NCI-H2227 treated with DMSO at 0.1 percent for 48 hours (cell line): ENCODE measurements around the gene NRG3.
"Not testable (repeated sequence)": the region's sequence is repeated elsewhere in the genome, so short reads cannot be mapped to it uniquely, and the experiment has no call there.

ENCODE experiments used
- DNase-seq: peaks from one replicate; lab custom pipeline; 2025; lab: John Stamatoyannopoulos, UW

Gene NRG3

DNA sequence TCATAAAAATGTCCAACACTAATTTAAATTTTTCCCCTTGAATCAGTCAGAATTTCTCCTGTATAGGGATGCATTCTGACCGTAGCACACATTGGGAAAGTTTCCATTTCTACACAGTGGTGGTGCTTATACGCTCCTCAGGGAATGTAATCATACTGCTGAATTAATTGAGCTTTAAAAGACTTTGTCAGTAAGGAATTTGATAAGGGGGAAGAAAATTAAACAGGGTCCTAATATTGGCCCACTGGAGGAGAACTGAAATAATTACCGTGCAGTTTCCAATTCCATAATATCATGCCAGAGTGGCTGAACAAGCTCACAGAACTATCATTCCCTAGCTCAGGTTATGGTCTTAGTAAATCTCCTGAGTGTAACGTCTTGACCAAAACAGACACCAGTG lies 1041.9 kb downstream of the NRG3 start:
- no peak for DNase-seq

DNA sequence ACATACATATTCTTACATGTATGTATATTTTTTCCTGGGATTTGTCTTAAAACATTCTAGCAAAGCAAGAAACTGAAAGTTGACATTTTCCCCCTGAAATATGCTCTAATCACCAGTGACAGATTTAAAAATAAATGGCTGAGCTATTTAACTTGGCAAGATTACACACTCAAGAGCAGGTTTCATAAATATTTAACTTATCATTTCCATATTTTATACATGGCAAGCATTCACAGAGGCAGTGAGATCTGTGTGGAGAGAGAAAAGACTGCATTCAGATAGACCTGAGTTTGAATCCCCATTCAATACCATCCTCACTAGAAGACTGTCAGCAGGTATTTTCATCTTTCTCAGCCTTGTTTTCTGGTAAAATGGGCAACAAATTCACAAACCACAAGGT lies 1043.0 kb downstream of the NRG3 start:
- no peak for DNase-seq

DNA sequence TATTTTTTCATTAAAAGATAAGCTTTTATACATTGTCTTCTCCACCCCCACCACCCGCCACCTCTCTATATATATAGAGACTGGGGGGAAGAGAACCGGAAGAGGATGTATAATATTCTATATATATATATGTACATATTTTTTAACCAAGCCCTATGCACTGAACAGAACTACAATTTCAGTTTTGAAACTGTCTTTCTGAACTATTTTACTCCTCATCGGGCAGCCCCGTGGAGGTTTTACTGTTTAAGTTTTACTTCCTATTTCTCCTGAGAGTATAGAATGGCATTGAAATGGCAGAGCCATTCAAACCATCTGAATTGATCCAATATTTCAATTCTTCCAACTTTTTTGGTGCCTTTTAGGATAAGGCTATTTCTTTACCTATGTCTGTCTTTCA lies 1047.1 kb downstream of the NRG3 start:
- no peak for DNase-seq

DNA sequence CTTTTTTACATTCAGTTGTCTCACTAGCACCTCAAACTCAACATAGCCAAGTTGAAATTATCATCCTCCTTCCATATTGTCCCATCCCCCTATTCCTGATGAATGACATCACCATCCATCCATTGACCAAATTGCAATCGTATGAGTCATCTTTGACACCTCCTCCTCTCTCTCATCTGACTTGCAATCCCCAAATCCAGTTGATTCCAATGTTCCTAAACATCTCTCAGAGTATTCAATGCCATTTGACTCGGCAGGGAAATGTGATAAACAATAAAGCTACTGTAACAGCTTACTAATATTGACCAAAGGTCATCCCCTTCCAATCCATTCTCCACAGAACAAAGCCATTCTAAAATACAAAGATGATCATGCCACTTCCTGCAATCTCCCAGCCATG lies 1047.8 kb downstream of the NRG3 start:
- no peak for DNase-seq

DNA sequence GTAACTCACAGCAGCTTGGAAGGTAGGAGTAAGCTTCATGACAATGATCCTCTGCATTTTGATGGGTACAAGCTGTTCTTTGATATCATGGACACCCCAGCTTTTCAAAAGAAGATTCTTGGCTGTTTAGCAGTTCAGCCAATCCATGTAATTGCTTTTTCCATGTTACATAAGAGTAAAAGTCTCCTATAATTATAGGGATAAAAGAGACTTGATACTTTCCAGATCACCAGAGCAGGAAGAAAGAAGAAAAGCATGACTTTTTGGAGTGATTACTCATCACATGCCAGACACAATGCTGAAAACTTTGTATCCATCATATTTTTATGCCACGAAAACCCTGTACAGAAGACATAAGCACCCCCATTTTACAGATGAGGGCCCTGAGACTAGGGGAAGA lies 1049.7 kb downstream of the NRG3 start:
- no peak for DNase-seq

DNA sequence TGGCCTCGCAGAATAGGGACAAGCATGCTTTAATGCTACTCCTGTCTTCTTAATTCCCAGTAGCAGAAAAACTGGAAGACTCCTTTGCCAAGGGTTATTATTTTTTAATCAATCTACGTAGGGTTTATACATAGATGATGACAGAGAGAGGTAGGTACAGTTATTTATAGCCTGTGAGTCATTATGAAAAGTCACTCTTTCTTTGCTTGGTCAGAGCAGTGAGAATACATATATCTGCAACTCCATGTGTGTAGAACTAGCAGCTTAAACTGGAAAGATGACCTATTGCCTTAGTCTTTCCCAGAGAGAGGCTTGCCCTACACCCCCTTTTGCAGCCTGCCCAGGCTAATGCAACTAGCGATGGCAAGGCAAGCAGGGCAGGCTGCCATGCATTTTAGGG lies 1050.6 kb downstream of the NRG3 start:
- no peak for DNase-seq

DNA sequence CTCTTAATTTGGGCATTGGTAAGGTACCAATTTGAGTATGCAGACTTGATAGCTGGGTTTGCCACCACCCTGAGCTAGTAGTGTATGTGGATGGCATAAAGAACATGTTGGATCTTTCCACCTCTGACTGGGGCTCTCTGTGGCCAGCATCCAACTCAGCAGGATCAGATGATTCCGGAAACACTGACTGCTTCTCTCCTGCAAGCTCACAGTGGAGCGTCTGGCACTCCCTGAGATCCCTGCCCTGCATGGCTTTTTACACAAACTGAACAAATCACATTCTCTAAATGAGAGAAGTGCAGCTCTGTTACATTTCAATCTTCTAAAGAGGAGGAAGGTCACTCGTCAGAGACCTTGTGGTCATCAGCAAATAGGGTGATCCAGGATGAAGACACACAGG lies 1057.5 kb downstream of the NRG3 start:
- no peak for DNase-seq

DNA sequence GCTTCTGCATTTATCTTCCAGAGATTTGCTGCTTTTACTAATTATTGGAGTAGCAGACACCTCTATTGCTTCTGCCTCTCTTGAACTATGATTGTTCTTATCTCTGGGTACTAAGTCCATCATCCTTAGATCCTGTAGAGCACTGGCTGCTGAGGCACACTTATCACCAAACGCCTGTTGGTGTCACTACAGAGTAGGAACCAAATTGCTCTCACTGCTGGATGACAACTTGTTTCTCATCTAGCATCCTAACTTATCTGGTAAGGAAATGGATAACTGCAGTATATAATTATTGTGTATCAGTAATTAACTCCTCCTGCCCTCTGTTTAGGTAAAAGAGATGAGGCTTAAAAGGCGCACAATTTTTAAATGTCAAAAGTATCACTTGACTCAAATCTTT lies 1059.4 kb downstream of the NRG3 start:
- no peak for DNase-seq

DNA sequence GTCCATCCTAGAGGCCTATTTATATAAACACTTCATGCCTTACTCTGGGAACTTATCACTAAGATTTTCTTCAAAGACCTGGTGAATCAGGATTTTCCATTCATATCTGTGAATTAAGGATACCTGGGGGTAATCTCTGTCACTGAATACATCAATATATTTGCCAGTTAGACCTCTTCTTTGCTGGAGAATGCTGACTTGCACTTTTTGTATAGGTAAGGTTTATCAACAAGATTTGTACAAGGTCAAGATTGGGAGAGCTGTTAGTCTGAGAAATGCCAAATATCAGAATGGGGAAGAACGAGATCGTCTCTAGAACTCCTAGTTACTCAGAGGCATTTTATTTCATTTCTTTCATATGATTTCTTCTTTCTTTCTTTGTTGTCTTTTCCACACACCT lies 1060.0 kb downstream of the NRG3 start:
- no peak for DNase-seq

DNA sequence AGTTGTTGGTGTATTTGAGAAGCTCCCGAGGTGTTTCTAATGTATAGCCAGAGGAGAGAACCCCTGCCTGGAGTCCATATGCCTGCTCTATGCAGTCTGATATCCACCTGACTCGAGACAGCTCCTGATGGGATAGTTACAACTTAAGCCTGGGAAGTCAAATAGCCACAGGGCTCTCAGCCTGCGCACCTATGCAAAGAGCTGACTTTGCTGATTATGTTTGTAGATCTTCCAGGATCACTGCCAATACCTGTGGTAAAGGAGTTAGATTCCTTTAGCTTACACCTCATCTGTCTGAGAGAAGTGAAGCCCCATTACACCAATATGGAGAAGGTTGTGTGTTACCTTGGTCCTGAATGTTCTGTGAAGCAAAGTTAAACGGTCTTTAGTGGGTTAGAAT lies 1063.3 kb downstream of the NRG3 start:
- DNase-seq, result no peak

DNA sequence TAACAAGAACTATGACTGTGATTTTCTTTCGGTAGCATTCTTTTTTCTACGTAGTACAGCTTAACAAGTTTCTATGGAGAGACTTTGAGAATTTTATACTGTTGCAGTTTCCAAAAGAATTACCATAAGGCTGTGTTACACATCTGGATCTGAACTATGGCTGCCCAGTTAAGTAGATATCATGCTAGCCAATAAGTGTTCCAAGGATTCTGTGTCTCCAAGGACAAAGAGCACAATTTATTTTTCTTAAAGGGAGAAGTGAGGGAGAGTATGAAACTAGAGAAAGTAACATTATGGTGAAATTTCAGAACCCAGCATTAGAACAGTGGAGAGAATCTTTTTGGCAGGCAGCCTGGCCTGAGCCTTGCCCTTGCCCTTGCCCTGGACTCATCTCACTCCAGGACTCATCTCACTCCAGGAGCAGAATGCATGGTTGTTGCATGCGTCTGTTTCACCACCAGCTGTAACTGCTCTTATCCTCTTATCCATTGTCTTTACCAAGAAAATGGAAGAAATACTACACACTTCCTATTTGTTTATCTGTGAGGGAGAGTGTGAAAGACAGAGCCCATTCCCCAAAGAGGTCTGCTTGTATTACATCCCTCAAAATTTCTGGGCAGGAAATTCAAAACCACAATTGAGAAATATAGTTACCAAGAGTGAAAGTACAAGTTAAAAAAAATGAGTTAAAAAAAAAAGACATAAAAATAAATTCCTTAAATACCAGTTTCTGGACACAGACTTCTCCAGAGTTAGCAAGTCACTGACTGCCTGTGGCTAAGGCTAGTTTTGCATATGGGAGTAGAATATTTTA lies 1067.5 kb downstream of the NRG3 start:
- DNase-seq, result no peak

DNA sequence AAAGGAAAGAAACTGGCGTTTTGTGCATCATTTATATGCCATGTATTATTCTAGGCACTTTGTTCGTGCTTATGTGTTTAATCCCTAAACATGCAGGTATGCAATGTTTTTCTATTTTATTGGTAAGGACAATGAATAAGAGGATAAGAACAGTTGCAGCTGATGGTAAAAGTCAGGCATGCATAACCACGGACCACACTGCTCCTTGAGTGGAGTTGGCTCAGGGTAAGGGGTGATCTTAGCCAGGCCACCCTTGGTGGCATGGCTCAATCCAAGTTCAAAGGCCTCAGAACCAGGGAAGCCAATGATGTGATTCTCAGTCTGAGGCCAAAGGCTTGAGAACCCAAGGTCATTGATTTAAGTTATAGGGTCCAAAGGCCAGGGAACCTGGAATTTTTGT lies 1068.1 kb downstream of the NRG3 start:
- no peak for DNase-seq

DNA sequence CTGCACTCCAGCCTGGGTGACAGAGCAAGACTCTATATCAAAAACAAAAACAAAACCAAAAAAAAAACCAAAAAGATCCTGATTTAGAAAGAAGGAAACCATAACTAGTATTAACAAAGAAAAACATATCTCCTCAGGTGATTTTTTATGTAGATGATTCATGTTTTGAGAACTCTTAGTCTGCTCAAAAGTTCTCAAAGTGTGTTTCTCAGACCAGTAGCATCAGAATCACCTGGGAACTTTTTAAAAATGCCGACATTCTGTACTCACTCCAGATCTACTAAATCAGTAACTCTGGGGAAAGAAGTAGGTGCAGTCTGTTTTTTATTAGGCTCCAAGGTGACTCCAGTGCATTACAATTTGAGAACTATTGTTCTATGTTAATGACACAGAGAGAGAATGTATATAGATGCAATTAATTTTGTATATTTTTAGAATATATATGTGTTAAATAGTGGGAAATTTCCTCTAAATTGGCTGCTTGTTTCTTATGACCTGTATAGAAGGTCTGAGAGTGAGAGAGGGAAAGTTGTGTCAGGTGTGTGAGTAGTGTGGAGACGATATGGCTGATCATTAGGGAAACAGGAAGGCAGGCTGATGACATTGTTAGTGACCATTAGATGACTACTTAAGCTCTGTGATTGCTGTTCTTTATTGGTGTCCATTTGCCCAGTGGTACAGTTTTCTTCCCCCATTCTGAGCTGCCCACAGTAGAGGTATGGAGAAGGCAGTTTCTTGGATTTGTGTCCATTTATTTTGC lies 1075.0 kb downstream of the NRG3 start:
- DNase-seq, result no peak

DNA sequence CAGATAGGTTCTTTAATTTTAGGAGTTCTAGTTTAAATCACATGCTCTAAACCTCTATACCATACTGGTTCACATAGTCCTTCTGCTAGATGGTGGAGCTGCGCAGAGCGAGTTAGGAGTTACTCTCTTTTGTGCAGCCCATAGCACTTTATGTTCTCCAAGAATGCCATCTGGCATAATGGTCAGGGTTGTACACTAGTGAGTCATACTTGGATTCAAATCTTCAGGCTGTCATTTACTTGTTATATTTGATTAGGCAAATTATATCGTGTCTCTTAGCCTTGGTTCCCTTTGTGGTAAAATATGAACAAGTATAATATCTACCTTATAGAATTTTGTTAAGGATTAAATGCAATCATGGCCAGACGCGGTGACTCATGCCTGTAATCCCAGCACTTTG lies 1078.3 kb downstream of the NRG3 start:
- DNase-seq, result no peak

DNA sequence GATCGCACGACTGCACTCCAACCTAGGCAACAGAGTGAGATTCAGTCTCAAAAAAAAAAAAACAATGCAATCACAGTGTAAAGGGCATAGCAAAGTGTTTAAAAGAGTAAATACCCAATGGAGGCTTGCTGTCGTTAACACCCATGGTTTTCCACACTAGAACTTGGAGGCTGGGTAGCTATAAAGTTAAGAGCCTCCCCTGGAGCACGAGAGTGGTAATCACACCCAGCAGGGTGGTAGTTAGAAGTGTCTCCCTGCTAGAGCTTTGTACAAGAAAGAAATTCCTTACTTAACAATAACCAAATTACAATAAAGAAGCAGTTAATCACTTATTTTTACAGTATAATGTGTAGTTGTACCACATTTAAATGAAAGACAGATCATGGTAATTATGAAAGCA lies 1078.9 kb downstream of the NRG3 start:
- no peak for DNase-seq

DNA sequence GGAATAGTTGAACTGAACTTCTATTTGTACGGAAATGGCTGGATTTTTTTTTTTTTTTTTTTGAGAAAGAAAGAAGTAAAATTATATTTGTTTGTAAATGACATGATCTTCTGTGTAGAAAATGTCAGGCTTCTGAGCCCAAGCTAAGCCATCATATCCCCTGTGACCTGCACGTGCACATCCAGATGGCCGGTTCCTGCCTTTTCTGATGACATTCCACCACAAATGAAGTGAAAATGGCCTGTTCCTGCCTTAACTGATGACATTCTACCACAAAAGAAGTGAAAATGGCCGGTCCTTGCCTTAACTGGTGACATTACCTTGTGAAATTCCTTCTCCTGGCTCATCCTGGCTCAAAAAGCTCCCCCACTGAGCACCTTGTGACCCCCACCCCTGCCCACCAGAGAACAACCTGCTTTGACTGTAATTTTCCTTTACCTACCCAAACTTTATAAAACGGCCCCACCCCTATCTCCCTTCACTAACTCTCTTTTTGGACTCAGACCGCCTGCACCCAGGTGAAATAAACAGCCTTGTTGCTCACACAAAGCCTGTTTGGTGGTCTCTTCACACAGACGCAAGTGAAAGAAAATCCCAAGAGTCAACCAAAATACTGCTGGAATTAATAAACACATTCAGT lies 1085.5 kb downstream of the NRG3 start:
- DNase-seq, result not testable (repeated sequence)

DNA sequence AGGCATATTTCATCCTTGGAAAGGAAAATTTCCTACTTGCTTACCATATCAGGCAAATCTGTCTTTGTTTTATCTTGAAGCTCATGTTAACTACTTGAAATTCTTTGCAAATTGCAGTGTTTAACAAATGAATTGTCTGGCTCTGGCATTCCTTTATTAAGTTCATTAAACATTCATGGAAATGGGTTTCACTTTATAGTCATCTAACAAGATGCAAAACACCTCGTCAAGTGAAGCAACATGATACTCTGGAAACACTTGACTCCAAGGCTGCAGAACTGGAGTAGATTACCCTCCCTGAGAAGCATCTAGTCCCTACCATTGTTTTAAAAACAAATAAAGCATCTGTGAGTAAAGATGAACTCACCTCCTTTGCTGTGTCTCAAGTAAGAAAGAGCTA lies 1086.9 kb downstream of the NRG3 start:
- no peak for DNase-seq

DNA sequence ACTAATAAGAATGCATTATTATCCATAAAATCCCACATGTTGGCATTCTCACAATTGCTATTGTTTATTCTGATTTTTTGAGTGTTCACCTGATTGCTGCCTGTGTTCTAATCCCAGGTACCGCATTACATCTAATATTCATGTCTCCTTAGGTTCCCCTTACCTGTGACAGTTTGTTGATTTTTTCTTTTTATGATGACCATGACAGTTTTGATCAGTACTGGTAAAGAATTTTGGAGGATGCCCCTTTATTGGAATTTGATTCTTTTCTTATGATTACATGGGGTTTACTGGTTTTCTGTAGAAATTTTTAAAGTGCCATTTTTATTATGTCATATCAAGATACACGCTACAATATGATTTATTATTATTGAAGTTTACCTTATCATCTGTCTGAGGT lies 1091.1 kb downstream of the NRG3 start:
- no peak for DNase-seq

DNA sequence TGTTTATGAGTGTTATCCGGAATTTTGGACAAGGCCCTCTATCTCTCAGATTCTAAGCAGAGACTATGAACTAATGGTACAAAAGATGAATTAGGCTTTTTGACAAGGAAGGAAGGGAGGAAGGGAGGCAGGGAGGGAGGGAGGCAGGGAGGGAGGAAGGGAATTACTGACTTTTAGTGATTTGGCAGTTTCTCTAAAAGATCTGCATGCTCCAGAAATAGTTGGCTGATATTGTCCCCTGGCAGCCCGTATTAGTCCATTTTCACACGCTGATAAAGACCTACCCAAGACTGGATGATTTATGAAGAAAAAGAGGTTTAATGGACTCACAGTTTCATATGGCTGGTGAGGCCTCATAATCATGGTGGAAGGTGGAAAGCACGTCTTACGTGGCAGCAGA lies 1093.5 kb downstream of the NRG3 start:
- DNase-seq, result no peak

DNA sequence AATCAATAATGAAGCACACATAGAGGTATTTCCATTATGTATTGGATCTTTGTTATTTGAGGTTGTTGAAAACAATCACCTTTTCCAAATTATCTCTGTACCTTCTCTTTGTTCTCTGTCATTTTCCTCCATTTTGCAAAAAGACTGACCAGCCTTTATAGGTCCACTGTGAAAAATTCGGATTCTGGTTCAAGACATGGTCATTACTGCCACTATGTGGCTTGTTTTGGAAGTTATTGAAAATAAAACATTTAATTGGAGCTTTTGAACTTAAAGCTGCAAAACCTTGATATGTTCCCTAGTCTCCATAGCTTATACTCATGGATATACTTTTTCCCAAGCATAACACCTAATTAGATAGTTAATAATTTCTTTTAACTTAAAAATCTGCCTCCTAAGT lies 1094.4 kb downstream of the NRG3 start:
- DNase-seq, result no peak

DNA sequence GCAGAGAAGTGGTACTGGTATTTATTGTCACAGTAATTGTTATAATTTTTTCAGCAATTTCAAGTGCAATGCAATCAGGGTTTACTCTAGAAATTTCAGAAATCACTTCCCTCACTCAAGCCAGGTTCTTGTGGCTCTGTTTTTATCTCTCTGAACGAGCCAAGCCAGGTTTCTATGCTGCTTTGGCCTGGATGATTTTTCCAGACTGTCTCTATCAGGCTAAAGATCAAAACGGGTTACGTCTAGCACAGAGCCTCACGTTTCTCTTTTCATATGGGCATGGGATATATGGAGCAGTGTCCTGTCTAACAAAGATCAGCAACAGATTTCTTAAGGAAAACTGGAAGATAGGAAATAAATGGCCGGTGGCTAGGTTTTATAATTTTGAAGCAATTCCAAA lies 1105.3 kb downstream of the NRG3 start:
- no peak for DNase-seq

DNA sequence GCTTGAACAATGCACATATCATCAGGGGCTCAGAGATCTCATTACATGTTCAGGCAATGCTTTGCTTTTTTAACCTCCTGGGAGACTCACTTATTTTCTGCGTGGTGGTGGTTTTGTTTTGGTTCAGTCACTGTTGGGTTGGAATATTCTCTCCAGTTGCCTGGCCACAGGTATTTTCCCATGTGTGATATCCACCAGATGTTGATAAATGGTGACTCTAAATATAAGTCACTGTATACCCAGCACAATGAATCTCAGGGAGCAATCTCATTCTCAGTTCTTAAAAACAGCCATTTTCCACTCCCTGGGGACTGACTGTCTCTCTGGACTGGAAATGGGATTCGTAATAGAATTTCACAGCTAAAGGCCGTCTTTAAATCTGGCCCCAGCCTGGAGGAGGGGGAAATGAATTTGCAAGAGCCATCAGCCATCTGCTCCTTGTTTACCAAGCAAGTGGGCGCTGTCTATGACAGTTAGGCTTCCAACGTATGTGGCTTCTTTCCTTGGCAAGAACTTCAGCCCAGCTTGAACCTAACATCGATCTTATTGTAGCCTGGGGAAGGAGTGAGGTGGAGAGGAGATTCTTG lies 1106.2 kb downstream of the NRG3 start:
- DNase-seq, result no peak

DNA sequence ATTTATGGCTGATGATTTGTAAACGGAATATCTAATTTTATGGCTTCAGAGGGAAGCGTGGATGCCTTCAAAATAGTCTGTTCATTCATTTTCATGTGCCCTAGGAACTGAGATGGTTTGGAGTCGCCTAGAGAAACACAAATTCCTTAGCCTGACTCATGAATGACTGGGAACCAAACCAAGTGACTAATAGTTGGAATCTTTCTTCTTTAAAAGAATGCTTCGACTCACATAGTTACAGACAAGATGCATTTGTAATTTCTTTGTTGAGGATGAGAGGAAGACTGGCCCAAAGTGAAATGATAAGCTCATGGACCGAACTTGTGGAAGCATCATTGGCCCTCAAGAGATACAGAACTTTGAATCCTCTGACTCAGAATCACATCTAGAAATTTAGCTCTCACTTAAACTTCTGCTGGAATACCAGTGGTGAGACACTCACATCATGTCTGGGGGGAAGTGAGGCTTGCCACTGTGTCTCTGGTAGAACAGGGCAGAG lies 1107.2 kb downstream of the NRG3 start:
- DNase-seq, result no peak
